AG20443 (cell line): ENCODE results near the gene FBF1.

ENCODE experiments used
- DNase-seq: peaks from one replicate; pipeline ENCODE4 v3.0.0; 2012; ENCODE audit warnings: low spot score, mixed read lengths

Gene FBF1

GRCh38 chr17:75959051-75959838 lies 18.4 kb upstream of the FBF1 start:
- no peak for DNase-seq

- no peak for DNase-seq
Measured at GRCh38 chr17:75950855-75951554, 10.2 kb upstream of the FBF1 start.

- no peak for DNase-seq
Measured at GRCh38 chr17:75950421-75950820, 9.6 kb upstream of the FBF1 start.

- no peak for DNase-seq
Measured at GRCh38 chr17:75945211-75945610, 4.4 kb upstream of the FBF1 start.

GRCh38 chr17:75943491-75943890 lies 2.6 kb upstream of the FBF1 start:
- DNase-seq = no peak

- no peak for DNase-seq
Measured at GRCh38 chr17:75942473-75942872, 1.6 kb upstream of the FBF1 start.

GRCh38 chr17:75941442-75941819 lies 589 bp upstream of the FBF1 start:
- no peak for DNase-seq

- no peak for DNase-seq
Measured at GRCh38 chr17:75937652-75938051, 3.2 kb downstream of the FBF1 start.

- DNase-seq = no peak
Measured at GRCh38 chr17:75933808-75934207, 7.0 kb downstream of the FBF1 start.

- DNase-seq = no peak
Measured at GRCh38 chr17:75932852-75933251, 8.0 kb downstream of the FBF1 start.

GRCh38 chr17:75931062-75931461 lies 9.8 kb downstream of the FBF1 start:
- DNase-seq = no peak

GRCh38 chr17:75927286-75927922 lies 13.4 kb downstream of the FBF1 start:
- peak; percentile 54 for DNase-seq

- no peak for DNase-seq
Measured at GRCh38 chr17:75926456-75926855, 14.4 kb downstream of the FBF1 start.

GRCh38 chr17:75925912-75926311 lies 14.9 kb downstream of the FBF1 start:
- no peak for DNase-seq

- DNase-seq = no peak
Measured at GRCh38 chr17:75925103-75925502, 15.7 kb downstream of the FBF1 start.

GRCh38 chr17:75922963-75923874 lies 17.6 kb downstream of the FBF1 start:
- DNase-seq = peak; percentile 3

GRCh38 chr17:75922173-75922961 lies 18.5 kb downstream of the FBF1 start:
- no peak for DNase-seq

- no peak for DNase-seq
Measured at GRCh38 chr17:75921596-75921995, 19.2 kb downstream of the FBF1 start.

- DNase-seq = no peak
Measured at GRCh38 chr17:75920045-75920560, 20.7 kb downstream of the FBF1 start.

GRCh38 chr17:75919611-75920010 lies 21.2 kb downstream of the FBF1 start:
- no peak for DNase-seq

GRCh38 chr17:75917917-75918445 lies 22.9 kb downstream of the FBF1 start:
- no peak for DNase-seq
